ENCODE data around the gene IP6K2.
A peak's percentile ranks its signal among the peaks of the same experiment; 100 is the strongest.

IP6K2 gene

DNA sequence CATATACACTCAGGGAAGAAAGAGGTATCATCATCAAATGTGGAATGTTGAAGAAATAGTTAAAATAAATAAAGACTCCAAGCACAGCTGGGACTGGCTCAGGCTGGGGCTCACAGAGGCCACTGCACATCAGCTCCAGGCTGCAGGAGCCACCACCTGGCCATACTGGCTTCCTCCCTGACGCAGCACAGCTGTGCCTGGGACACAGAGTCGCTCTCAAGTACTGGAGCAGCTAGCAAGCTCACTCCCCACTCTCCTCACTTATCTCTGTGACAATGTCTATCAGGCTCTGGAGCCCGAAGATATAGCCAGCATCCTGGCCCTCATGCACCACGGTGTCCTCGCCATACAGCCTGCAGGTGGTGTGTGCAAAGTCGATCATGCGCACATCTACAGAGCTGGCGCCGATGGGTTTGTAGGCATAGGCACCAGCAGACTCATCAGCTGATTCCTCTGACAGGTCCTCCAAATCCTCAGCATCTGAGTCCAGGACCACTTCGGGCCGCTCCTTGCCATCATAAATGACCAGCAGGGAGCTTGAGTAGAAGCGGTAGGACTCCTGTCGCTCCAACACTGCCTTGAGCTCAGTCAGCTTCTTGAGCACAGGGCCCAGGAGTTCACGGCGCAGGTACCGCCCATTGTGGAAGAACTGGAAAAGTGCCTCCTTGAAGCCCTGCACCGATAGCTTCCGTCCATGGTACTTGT lies 28.8 kb downstream of the IP6K2 start:
- no peak for DNase-seq

DNA sequence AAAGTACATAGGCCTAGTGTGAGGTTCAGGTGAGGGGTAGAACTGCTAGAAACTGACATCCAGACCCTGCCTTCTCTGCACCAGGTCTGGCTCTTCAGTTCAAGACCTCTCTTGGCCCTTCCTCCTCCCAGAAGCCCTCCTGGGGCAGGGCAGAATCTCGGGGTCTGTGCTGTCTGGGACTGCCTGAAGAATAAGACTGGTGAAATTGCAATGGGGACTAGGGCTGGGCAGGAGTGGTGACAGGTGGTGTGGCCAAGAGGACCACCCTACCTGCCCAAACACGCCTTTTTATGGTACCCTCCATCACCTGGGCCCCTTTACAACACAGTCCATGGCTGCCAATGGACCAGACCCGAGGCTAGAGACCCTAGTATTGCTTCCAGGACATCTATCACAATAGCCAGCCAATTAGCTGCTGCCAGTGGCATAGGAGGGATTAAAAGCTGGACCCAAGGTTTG lies 29.8 kb downstream of the IP6K2 start:
- DNase-seq: no peak

DNA sequence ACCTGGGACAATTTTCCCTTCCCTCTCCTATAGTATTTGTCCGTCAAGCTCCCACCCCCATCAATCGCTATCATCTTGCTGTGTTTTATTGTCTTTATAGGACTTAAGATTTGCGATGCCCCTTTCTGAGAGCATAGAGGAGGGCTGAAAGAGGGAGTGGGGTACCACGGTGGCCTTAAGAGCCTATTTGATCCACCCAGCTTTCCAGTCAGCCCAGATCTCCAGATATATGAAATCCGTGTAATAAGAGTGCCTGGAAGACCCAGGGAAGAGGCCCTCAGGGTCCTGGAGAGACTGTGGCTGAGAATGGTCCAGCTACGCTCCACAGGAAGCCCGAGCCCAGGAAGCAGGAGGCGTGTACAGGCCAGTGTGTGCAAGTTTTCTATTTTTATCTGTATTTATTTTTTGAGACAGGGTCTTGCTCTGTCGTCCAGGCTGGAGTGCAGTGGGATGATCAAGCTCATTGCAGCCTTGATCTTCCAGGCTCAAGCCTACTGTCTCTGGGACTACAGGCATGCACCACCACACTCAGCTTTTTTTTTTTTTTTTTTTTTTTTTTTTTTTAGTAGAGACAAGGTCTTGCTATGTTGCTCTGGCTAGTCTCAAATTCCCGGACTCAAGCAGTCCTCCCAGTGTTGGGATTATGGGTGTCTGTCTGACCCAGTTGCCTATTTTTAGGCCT lies 30.3 kb downstream of the IP6K2 start:
- no peak for DNase-seq

DNA sequence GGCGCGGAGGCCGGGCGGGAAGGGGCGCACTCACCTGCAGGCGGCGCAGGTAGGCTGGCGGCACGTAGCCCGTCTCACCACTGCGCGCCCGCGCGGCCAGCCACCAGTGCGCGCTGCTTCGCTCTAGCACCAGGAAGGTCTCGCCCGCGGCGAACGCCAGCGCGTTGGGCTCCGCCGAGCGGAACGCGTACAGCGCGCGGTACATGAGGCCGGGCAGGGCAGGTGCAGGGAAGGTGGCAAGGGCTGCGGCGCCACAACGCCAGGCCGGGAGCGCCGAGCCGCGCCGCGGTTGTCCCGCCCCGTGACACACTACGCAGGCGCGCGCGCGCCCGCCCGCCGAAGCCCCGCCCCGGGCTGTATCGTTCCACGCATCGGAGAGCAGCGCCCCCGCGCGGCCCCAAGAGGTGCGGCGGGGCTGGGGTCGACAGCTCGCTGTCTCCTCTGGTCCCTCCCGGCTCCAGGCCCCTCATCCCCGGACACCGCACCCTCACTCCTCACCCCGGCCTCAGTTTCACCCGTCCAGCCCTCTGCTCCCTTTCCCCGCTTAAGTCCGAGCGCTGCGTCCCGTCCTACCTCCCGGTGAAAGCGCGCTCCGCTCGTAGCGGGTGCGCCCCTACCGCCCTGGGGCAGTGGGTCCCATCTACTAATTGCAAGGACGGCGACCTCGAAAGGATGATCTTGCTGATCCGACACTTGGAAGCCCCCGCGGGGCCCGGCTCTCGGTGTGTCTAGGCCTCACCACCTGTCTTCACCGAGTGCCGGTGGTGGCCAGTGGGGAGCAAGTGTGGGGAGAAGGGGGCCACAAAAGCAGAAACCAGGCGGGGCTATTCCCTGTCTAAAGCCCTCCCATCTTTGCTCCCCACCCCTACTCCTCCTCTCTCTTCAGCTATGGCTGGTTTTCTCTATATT lies 31.2 kb downstream of the IP6K2 start, which contains the start of gene NCKIPSD:
TSS of gene NCKIPSD (minus strand) at position 313 of the 909 bp plus-strand sequence. CDS start at position 205, 108 bp downstream.
- DNase-seq: no peak

DNA sequence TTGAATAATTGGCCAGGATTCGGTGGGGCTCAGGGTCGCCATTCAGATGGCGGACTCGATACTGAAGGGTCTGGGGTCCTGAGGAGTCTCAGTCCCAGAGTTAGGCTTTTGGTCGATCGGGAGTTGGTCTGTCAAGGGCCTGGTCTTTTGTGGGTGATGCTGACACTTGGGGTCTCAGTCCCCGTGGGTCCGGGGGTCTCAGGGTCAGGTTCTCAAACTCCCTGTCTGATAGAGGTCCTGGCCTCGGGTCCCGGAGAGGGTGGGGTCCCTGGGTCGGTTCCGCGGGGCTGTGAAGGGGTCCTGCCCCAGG lies 31.8 kb downstream of the IP6K2 start:
- no peak for DNase-seq

DNA sequence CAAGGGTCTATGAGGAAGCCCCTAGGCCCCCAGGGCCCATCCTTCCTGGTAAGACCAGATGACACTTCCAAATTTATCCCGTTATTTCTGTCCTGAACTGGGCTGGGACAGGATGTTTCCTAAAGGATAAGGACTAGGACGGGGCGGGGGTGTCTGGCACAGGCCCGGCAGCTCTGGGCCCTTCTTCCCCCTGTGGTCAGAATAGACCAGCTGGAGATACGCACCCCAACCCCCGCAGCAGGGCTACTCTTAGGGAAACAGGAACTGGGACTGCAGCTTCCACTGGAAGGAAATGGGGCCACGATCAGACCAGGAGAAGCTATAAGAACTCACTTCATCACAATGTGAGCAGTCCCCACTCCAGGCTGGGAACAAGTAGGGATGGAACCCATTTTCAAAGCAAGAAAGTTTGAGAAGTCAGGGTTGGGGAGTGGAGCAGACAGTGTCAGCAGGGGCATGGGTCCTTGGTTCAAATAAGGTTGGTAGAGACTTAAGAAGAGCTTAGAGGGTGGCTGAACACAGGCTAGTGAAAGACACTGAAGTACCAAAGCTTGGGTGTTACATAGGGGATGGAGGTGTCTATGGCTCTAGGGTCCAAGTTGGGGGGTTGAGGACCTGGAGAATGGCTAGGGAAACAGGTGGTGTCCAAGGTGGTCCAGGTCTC lies 32.4 kb downstream of the IP6K2 start:
- DNase-seq: no peak

DNA sequence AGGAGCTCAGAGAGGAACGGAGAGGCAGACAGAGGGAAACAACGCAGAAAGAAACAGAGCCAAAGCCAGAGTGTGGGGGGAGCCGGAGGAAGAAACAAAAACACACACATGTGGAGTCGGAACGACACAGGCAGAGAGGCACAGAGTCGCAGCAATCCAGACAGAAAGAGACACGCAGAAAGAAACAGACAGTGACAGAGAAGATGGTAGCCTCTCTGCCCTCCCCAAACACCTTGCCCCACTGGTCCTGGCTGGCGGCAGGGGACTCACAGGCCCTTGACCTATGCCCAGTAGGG lies 33.0 kb downstream of the IP6K2 start:
- no peak for DNase-seq

DNA sequence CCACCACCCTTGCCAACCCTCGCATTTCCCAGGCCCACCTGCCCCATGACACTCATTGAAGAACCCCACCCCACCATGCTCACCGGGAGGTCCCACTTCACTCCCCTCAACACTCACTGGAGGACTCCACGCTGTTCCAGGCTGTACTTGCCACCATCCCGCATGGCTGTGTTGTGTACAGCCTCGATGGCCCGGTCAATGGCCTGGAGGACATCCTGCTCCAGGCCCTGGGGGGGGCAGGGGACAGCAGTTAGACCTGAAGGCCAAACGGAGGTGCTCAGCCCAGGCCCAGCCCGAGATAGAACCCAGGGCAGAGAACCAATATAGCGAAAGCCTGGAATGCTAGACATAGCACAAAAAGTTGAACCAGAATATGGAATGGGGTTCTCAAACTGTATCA lies 34.2 kb downstream of the IP6K2 start:
- DNase-seq: no peak

DNA sequence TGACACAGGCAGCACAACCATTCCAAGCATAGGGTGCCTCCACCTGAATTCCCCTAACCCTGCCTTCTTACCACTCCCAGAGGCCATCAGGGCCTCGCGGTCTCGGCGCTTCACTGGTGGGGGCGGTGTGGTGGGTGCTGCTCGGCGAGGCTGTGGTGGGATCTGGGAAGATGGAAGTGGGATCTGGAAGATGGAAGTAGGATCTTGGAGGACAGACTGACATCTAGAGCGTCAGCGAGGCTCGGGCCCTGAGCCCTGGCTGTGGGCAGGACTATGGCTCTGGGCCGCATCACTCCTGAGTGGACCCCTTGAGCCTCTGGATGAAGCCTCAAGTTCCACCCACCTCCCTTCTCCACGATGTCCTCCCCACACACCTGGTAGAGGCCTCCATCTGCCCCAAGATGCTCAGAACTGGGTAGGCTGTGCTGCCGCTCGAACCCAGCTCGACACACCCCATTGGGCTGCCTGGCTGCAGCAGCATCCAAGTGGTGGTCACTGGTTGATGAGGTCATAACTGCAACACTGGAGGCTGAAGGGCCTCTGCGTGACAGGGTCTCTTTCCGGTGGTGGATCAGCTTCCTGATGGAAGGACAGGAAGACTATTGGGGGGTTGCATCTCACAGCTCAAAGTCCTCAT lies 34.9 kb downstream of the IP6K2 start:
- no peak for DNase-seq

DNA sequence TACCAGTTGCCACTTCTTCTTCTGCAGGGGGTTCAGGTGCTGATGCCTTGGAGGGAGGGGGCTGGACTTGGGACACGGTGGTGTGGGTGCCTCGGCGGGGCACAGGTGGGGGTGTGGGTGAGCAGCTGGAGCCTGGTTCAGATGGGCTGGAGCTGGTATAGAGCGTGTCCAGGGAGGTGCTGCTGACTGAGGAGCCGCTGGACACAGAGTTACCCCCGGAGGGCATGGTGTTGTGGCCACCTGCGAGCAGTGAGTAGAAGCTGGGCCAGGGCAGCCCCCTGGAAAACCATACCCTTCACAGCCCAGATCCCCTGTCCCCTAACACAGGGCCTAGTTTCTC lies 35.5 kb downstream of the IP6K2 start:
- DNase-seq: no peak

DNA sequence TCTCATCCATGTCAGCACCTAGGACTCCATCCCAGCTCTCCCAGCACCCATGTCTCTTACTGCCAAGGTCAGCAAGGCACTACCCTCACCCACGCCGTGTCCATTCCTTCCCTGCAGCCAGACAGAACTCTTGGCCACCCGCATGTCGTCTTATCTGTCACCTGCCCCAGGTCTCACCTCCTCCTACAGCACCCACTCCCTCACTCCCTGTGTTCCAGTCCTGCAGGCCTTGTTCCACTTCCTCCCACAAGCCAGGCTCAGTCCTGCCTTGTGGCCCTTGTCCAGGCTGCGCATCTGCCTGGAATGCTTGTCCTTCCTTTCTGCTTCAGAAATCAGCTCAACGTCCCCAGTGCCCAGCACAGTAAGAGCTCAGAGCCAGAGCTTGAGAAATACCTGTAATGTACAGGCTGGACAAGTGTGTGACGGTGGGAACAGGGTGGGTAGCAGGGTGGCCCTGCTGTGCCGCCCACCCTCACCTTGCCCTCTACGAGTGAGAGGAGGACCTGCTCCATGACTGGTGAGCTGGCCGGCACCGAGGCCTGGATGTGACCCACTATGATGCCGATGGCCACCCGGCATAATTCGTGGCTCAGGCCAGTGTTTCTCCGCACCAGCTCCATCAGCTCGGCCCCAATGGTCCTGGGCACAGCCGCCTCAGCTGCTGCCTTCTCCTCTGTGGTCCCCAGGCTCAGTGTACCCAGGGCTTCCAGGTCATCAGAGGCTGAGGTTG lies 36.0 kb downstream of the IP6K2 start:
- DNase-seq: no peak

DNA sequence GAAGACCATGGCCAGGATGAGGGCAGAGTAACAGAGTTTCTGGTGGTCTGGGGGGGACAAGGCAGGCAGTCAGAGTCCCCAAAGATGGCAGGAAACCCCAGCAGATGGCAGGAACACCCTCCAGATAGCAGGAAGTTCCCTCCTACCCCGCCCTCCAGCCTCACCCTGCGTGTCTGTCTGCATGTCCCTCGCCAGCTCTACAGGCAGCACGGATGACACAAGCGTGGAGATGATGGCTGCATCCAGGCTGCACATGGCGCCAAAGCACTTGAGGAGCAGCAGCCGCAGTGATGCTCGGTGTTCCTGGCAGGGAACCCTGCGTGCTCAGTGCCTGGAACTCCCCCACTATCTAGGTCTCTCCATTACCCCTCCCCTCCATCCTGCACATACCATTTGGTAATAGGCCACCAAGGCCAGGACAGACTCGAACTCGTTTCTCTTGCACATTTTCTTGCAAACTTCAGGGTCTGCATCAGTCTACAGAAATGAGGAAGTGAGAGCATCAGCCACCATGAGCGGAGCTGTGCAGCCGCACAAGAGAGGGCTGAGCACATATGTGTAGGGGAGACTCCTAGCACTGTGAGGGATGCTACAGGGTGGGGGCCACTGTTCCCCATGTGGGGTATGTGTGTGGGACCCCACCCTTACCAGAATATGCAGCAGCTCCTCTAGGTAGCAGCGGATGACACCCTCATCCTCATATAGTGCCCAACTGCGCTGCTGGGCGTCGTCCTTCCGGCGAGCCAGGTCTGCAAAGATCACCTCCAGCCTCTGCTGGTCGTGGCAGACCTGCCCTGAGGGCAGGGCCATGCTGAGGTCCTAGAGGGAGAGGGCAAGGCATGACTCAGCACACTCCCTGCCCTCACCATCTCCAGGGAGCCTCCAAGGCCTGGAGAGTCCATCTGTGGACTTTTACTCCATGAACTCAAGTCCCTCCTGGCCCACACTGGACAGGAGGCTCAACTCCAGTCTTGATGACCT lies 37.3 kb downstream of the IP6K2 start:
- no peak for DNase-seq

DNA sequence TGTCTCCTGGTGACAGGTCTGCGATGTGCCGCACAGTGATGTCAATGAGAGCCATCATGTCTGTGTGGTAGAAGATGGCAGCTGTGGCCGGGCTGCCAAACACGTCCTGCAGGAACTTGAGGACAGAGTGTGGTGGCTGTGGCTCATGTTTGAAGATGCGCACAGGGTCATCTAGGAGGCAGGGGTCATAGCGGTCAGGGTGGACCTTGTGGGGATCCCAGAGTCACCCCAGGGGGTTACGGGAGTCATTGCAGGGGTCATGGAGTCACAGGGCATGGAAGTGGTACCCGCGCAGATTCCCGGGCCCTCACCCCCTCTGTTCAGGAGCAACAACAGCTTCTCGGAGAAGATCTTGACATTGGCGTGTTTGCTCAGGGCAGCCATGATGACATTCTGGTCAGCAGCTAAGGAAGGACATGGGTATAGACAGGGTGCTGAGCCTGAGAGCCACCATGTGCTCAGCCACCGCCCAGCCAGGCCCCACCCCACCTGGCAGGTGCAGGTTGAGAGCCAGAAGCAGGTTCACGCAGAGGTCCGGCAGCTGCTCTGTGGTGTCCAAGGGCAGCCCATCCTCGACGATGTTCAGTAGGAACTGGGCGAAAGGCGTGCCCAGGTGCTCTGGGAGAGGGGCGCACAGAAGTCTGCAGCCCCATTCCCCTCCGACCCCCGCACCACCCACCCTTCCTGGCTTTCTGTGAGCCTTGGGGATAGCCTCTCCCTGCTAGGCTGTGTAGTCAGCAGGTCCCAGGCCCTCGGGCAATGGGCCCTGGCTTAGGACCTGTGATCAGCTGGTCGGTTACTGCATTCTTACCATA lies 38.2 kb downstream of the IP6K2 start:
- DNase-seq: no peak

DNA sequence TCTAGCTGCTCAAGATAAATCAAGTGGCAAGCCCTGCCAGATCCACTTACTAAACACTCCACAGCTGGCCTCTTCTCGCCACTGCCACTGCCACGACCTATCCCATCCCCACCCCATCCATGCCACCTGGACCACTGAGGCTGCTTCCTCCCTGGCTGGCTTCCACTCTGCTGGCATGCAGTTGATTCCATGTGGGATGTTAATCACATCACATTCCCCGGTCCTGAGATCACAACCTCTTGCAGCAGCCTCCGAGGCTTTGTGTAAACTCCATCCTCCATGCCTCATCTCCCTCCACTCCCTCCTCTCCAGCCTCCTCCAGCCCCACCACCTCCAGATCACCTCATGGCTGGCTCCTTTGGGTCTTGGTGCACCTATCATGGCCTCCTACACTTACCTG lies 39.0 kb downstream of the IP6K2 start:
- DNase-seq: no peak

DNA sequence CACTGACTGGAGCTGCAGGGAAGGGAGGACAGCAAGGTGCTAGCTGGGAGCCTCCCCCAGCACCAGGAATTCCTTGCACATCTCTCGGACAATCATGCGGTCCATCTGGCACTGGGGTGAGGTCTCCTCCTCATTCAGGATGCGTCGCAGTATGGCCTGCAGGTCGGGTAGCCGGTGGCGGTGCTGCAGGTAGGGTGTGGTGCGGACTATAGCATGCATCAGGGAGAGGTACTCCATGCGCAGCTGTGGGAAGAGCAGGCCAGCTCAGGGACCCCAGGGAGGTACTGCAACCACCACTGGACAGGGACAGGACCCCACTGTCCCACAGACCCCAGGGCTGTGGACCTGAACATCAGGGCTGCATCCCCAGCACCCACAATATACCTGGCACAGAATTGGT lies 42.5 kb downstream of the IP6K2 start:
- DNase-seq: no peak

DNA sequence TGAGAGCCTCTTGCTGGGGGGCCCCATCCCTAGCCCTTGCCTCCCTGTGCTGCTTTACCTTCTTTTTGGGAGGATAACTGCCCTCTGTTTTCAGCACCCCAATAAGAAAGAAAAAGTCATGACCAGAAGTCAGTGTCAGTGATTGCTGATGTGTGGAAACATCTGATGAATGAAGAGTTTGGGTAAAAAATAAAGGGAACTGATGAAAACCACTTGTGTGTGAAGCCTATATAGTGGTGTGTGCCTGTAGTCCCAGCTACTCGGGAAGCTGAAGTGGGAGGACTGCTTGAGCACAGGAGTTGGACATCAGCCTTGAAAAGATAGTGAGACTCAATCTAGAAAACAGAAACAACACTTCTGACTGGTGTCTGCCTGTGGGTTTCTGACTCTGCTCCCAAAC lies 44.5 kb downstream of the IP6K2 start:
- DNase-seq: no peak

DNA sequence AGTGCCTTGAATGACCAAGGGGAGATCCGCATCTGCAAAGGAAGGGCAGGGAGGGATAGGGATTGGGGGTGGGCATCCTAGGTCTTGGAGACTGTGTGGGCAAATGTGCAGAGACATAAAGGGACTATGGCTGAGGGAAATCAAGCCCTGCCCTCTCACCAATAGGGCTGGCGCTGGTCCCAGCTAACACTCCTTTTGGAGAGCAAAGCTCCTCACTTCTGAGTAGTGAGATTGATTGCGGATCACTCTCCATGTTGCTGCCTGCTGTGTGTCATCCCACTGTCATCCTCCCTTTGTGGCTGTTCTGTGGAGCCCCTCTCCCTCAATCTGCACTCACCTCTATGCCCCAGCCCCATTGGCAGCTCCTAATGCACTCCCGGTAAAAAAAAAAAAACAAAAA lies 52.1 kb downstream of the IP6K2 start:
- DNase-seq: no peak

DNA sequence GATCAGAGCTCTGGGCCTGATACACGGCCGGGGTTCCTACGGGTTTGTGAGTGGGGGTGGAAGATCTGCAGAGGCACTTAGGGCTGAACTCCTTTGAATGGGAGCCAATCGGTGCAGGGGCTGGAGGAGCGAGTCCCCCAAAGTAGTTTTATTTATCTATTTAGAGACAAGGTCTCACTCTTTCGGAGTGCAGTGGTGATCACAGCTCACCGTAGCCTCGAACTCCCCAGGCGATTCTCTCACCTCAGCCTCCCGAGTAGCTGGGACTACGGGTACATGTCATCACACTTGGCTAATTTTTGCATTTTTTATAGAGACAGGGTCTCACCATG lies 52.7 kb downstream of the IP6K2 start:
- DNase-seq: no peak

DNA sequence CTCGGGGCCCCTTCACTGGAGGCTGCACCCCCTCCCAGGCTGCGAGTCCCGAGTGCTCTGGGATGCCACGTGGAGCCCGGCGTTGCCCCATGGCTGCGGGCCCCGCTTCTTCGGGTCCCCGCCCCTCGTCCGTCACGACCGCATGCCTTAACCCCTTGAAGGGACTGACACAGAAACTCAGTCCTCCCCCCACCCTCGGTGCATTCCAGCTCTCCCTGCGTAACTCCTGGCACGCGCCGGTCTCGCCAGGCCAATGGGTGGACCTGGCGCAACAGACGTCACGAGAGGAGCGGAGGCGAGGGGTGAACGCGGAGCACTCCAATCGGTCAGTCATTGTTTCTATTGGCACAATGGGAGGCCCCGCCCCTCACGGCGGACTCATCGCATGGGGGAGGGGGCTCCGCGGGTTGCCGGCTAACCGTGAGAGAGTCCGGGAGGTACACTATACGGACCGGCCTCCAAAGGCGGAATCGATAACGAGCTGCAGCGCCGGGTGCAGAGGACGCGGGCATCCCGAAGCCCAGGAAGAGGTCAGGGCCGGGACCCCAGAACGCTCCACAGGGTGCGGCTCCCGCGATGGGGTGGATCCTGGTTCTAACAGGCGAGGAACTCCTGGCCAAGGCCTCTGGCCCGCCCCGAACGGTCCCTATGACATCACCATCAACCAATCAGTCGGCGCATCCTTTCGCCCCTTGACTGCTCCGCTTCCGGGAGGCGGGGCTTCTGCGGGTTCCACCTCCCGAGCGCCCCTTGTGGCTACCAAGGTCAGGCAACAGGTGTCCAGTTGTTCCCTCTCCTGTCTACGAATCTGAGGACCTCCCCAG lies 53.3 kb downstream of the IP6K2 start:
- peak; percentile 86 for DNase-seq
